Heart left ventricle (tissue), 16 donors: ENCODE measurements around the gene GNAQ. TPM values are rescaled to one million over a fixed set of nuclear protein-coding genes. Genes with fewer than 3 reads are reported as not detected.

ENCODE experiments used
- ATAC-seq, 4 donors: fragments of 200-7000 bp; cut with Tn5 transposase; one replicate each; pipeline ENCODE4 v1.9.1; 2020 to 2022; ENCODE audit warnings: moderate library complexity in 4 of 4, mild to moderate bottlenecking in 3 of 4, moderate number of reproducible peaks in 1 of 4
- DNase-seq, 5 donors: peaks; one replicate each; pipeline ENCODE4 v3.0.0-alpha.2; 2020
- H3K27ac ChIP-seq, 12 donors: fragments of 200-600 bp; sonication (generic) in 4 of 12; one replicate each; pipeline versions ENCODE4 v1.5.0 to v1.8.0; 2016 to 2022; ENCODE audit warnings: mild to moderate bottlenecking in 2 of 12
- H3K27me3 ChIP-seq, 9 donors: fragments of 200-600 bp; sonication (generic) in 2 of 9; one replicate each; pipeline versions ENCODE4 v1.5.1 to v1.8.0; 2016 to 2022; ENCODE audit warnings: mild to moderate bottlenecking in 3 of 9
- H3K36me3 ChIP-seq, 9 donors: fragments of 200-600 bp; sonication (generic) in 2 of 9; one replicate each; pipeline versions ENCODE4 v1.5.0 to v1.8.0; 2018 to 2022; ENCODE audit warnings: mild to moderate bottlenecking in 2 of 9
- H3K4me1 ChIP-seq, 12 donors: fragments of 200-600 bp; sonication (generic) in 4 of 12; one replicate each; pipeline versions ENCODE4 v1.5.0 to v1.8.0; 2016 to 2022; ENCODE audit warnings: mild to moderate bottlenecking in 3 of 12
- H3K4me3 ChIP-seq, 12 donors: fragments of 200-600 bp; sonication (generic) in 4 of 12; one replicate each; pipeline versions ENCODE4 v1.5.0 to v1.8.0; 2017 to 2022; ENCODE audit warnings: mild to moderate bottlenecking in 9 of 12, moderate library complexity in 4 of 12
- H3K9me3 ChIP-seq, 12 donors: fragments of 200-600 bp; sonication (generic) in 4 of 12; one replicate each; pipeline versions ENCODE4 v1.5.0 to v1.8.0; 2016 to 2022; ENCODE audit warnings: mild to moderate bottlenecking in 1 of 12
- POLR2A ChIP-seq, 2 donors: fragments of 450-650 bp; IDR thresholded peaks; one replicate each; pipeline ENCODE4 v1.6.1; 2017; ENCODE audit warnings: antibody characterized with exemption in 2 of 2, mild to moderate bottlenecking in 2 of 2, moderate library complexity in 2 of 2
- WGBS, 4 donors: extraction: QIAGEN DNeasy Blood & Tissue Kit in 2 of 4; methylation state at CpG; one replicate each; pipeline versions ENCODE4 v1.1.5 to v1.1.7; 2013 to 2018; 5-methylcytosine and 5-hydroxymethylcytosine counted together
- intact Hi-C, 10 donors: fragments of 100-400 bp; cut with DNase I; formaldehyde crosslinking; loops; one replicate each; pipeline versions ENCODE4 v1.11.1 to v1.14.2; 2022
- polyA plus RNA-seq, 2 donors: library from polyadenylated mRNA; stranded (reverse); fragments of 200-250 nt; gene quantifications; one replicate each; pipeline ENCODE4 v1.2.3, GENCODE V29; 2013
- total RNA-seq, 9 donors: library from RNA; depleted of rRNA in 2 of 9; stranded (reverse); fragments of >200 nt in 2 of 9; fragmentation: NEBNext Ultra II Directional in 3 of 9; extraction: Animal tissue kit (Norgen Biotek cat#: 25700) in 3 of 9; gene quantifications; one replicate each; pipeline versions ENCODE4 v1.1.0 to v1.2.4, GENCODE V29; 2016 to 2023
- TF ChIP-seq, protein P1 (sequence below), 12 donors: fragments of 200-600 bp; sonication (generic) in 4 of 12; IDR thresholded peaks; one replicate each; pipeline versions ENCODE4 v1.5.0 to v1.8.0; 2018 to 2022; ENCODE audit warnings: antibody characterized with exemption in 12 of 12, mild to moderate bottlenecking in 5 of 12
- donor health status: ischemic (EF 13 %, LVEDD 7.1; RV severe dilation, severe dysfunction).
- donor health status: healthy with polysubstance abuse.
- donor health status: DM: no; HTN: yes; CAD: no.
- donor health status: DM: no; HTN: no; CAD: no.
- donor health status: ischemic (EF 25% LVEDD 6.9; RV normal size, moderate dysfunction).
- donor health status: ischemic (EF 25% LVEDD 5.7; RV mildly dilated, moderate dysfunction).
- donor health status: healthy.
- donor health status: DM: yes; HTN: yes; CAD: no.
- donor health status: ischemic (EF 35%, LVEDD 5.7; RV mildly dilated, moderate dysfunction).
- donor health status: nonischemic (EF 11% LVEDD 7.7; RV severe dilation, severe dysfunction).
- donor health status: DM: yes; HTN: yes; CAD: no.
- donor health status: PGD.
- donor health status: ischemic (EF 29% LVEDD 5.4; RV normal size, mild dysfunction).
- donor health status: nonischemic (EF 23%, LVEDD 6.1; RV moderate dilation, normal function).

The GNAQ gene
- total and polyA plus RNA-seq, 11 donors = 4.8 to 34.1 (median 11.3) TPM

DNA sequence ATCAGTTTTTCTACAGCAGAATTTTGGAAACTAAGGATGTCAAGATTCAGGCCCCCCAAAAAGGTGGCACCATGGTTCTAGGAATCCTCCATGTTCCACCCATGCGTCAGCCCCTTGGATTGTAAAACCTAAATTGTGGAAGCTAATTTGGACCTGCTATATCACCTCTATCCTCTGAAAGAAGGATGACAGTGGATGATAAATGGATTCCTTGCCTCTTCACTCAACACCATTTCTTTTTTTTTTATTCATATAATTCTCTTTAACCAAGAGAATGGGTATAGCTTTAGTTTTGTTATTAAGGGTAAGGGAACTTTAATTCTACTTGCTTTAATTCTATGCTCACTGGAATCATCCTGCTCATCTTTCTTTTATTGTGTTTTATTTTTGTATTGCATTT is 71.8 kb downstream of the GNAQ start:
- H3K9me3 ChIP-seq = peaks cover 0 to 5% (median 0%) of the 10 kb centered on the region in 12 donors
- peak overlapping the region in 1 of 12 donors; percentile 18 for H3K27ac ChIP-seq
- ATAC-seq (no peak), DNase-seq (no peak)
- intact Hi-C loops = loop anchor here in 2 of 10 donors (5.0 to 10.0 kb wide), 2 partner anchors 43 to 115 kb away; no protein-coding TSS in a partner anchor
- H3K4me3 ChIP-seq = no peak overlapping the region
- H3K27me3 ChIP-seq = no peaks in the 10 kb centered on the region
- TF ChIP-seq, protein P1, sequence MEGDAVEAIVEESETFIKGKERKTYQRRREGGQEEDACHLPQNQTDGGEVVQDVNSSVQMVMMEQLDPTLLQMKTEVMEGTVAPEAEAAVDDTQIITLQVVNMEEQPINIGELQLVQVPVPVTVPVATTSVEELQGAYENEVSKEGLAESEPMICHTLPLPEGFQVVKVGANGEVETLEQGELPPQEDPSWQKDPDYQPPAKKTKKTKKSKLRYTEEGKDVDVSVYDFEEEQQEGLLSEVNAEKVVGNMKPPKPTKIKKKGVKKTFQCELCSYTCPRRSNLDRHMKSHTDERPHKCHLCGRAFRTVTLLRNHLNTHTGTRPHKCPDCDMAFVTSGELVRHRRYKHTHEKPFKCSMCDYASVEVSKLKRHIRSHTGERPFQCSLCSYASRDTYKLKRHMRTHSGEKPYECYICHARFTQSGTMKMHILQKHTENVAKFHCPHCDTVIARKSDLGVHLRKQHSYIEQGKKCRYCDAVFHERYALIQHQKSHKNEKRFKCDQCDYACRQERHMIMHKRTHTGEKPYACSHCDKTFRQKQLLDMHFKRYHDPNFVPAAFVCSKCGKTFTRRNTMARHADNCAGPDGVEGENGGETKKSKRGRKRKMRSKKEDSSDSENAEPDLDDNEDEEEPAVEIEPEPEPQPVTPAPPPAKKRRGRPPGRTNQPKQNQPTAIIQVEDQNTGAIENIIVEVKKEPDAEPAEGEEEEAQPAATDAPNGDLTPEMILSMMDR (IDR thresholded peaks at IDR 0.05) = no peak
- TF ChIP-seq POLR2A (IDR thresholded peaks at IDR 0.05) = no peak
- no peaks in the 10 kb centered on the region for H3K36me3 ChIP-seq
- 98 to 100% (median 100%) methylated on average over 1 of the region's 1 CpG for WGBS, 4 donors
- H3K4me1 ChIP-seq = peaks cover 0 to 68% (median 17%) of the 10 kb centered on the region in 12 donors

DNA sequence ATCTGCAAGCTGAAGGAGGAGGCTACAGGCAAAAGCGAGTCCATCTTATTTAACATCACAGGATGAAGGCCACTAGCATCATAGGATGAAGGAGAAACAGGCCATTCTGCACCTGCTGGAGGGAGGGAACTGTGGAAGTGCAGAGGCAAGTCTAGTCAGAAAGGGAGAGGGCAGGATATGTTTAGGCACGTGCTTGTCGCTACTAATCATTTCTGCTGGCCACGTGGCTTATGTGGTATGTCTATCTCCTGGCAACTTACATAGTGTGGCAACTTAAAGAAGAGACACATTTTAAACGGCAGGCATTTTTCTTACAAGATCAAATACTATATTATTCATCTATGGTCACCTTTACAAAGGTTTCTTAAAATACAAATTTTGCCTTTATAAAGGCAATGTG is 74.0 kb downstream of the GNAQ start:
- no peak overlapping the region for H3K27ac ChIP-seq
- H3K27me3 ChIP-seq = no peaks in the 10 kb centered on the region
- ATAC-seq (no peak), DNase-seq (no peak)
- no peak overlapping the region for H3K4me3 ChIP-seq
- 84 to 87% (median 85%) methylated on average over 5 of the region's 5 CpGs for WGBS, 4 donors
- H3K4me1 ChIP-seq = peaks cover 0 to 84% (median 33%) of the 10 kb centered on the region in 12 donors
- TF ChIP-seq POLR2A (IDR thresholded peaks at IDR 0.05) = no peak
- TF ChIP-seq, protein P1 (IDR thresholded peaks at IDR 0.05) = no peak
- H3K9me3 ChIP-seq = no peaks in the 10 kb centered on the region
- intact Hi-C loops = loop anchor here in 1 of 10 donors (10.0 kb wide), 1 partner anchor 113 kb away; no protein-coding TSS in a partner anchor
- no peaks in the 10 kb centered on the region for H3K36me3 ChIP-seq

DNA sequence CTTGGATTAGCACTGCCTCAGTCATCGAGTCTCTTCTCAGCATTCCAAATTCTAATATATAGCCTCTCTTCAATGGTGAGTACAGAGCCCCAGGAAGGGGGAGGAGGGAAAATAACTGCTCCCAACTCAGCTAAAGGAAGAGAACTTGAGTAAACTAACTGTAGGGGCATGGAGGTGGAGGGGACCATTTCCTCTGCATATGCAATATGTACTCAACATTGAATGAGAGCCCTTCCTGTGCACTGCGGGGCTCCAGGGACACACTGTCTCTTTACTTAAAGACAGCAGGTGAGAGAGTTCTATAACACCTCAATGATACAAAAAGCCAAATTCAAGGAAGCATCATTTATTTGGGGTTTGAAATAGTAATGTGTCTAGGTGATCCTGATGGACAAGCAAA is 75.1 kb downstream of the GNAQ start:
- Histone ChIP-seq H3K4me1 (peaks cover 0 to 86% (median 37%) of the 10 kb centered on the region in 12 donors), H3K4me3 (no peak overlapping the region), H3K27me3 (no peaks in the 10 kb centered on the region), H3K9me3 (no peaks in the 10 kb centered on the region), H3K27ac (no peak overlapping the region), H3K36me3 (no peaks in the 10 kb centered on the region)
- ATAC-seq = no peak
- DNase-seq = no peak
- intact Hi-C loops = loop anchor here in 1 of 10 donors (10.0 kb wide), 1 partner anchor 112 kb away; no protein-coding TSS in a partner anchor
- TF ChIP-seq, protein P1 (IDR thresholded peaks at IDR 0.05) = no peak
- no peak for TF ChIP-seq POLR2A (IDR thresholded peaks at IDR 0.05)
- WGBS, 4 donors = 60 to 75% (median 63%) methylated on average over 2 of the region's 2 CpGs

DNA sequence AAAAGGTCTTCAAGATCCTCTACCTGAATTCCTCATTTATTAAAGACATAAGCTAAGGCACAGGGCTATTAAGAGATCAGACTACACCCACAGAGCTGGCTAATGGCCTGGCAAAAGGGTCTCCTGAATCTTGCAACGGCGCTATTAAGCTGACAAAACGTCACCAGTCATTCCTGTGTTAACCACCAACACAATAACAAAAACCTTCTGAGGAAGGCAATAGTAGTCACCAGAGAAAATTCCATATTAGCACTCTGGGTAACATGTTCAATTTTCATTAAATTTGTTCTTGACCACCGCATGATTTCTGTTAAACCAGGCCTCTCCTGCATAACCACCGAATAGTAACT is 77.0 kb downstream of the GNAQ start:
- DNase-seq (no peak), ATAC-seq (no peak)
- Histone ChIP-seq H3K4me1 (peaks cover 0 to 82% (median 33%) of the 10 kb centered on the region in 12 donors), H3K27ac (peak overlapping the region in 4 of 12 donors; percentile 6 to 64 (median 18)), H3K4me3 (no peak overlapping the region), H3K27me3 (no peaks in the 10 kb centered on the region), H3K9me3 (no peaks in the 10 kb centered on the region), H3K36me3 (no peaks in the 10 kb centered on the region)
- WGBS, 4 donors = 80 to 88% (median 82%) methylated on average over 5 of the region's 5 CpGs
- intact Hi-C loops = loop anchor here in 1 of 10 donors (10.0 kb wide), 1 partner anchor 110 kb away; no protein-coding TSS in a partner anchor
- TF ChIP-seq POLR2A (IDR thresholded peaks at IDR 0.05) = no peak
- TF ChIP-seq, protein P1 (IDR thresholded peaks at IDR 0.05) = no peak
